Tibial nerve (tissue), 4 donors: ENCODE results near the gene IL6ST. TPM values are rescaled to one million over a fixed set of nuclear protein-coding genes. Genes with fewer than 3 reads are reported as not detected.

Experiments used
- DNase-seq, 2 donors: peaks; one replicate each; pipeline ENCODE4 v3.0.0-alpha.2; 2019; ENCODE audit warnings: low spot score in 2 of 2
- H3K27ac ChIP-seq, 4 donors: fragments of 200-600 bp; sonication (generic) in 3 of 4; one replicate each; pipeline ENCODE4 v1.5.1; 2017 to 2019; ENCODE audit warnings: mild to moderate bottlenecking in 1 of 4
- H3K27me3 ChIP-seq, 2 donors: fragments of 200-600 bp; sonication (generic) in 1 of 2; one replicate each; pipeline versions ENCODE4 v1.5.1 to v1.6.0; 2017 to 2019
- H3K36me3 ChIP-seq, 3 donors: fragments of 200-600 bp; sonication (generic); one replicate each; pipeline ENCODE4 v1.5.1; 2018 to 2019
- H3K4me1 ChIP-seq, 4 donors: fragments of 200-600 bp; sonication (generic) in 3 of 4; one replicate each; pipeline ENCODE4 v1.5.1; 2017 to 2019
- H3K4me3 ChIP-seq, 4 donors: fragments of 200-600 bp; sonication (generic) in 3 of 4; one replicate each; pipeline ENCODE4 v1.5.1; 2017 to 2019; ENCODE audit warnings: mild to moderate bottlenecking in 1 of 4, moderate library complexity in 1 of 4
- H3K9me3 ChIP-seq, 4 donors: fragments of 200-600 bp; sonication (generic) in 3 of 4; one replicate each; pipeline ENCODE4 v1.5.1; 2017 to 2019
- EP300 ChIP-seq, 2 donors: sonication (generic); formaldehyde crosslinking; IDR thresholded peaks; one replicate each; pipeline ENCODE4 v1.6.1; 2017; ENCODE audit warnings: antibody characterized with exemption in 2 of 2, mild to moderate bottlenecking in 1 of 2
- POLR2A ChIP-seq, 2 donors: fragments of 450-650 bp; IDR thresholded peaks; one replicate each; pipeline ENCODE4 v1.6.1; 2017; ENCODE audit warnings: antibody characterized with exemption in 2 of 2, mild to moderate bottlenecking in 2 of 2, moderate library complexity in 2 of 2
- WGBS, 2 donors: methylation state at CpG; one replicate each; pipeline ENCODE4 v1.1.5; 2018; 5-methylcytosine and 5-hydroxymethylcytosine counted together
- total RNA-seq, 4 donors: library from RNA; depleted of rRNA; stranded (reverse); fragments of >200 nt; gene quantifications; one replicate each; pipeline ENCODE4 v1.1.0, GENCODE V29; 2016
- TF ChIP-seq, protein P1 (sequence below), 5 experiments: fragments of 200-600 bp in 3 of 5; fragments of 450-650 bp in 2 of 5; sonication (generic) in 3 of 5; IDR thresholded peaks; one replicate each; pipeline ENCODE4 v1.5.1; 2016 to 2019; ENCODE audit warnings: antibody characterized with exemption in 5 of 5, mild to moderate bottlenecking in 3 of 5, moderate library complexity in 2 of 5

Gene IL6ST
- total RNA-seq, 4 donors from 2014 or later = 368 to 466 (median 413) TPM

DNA sequence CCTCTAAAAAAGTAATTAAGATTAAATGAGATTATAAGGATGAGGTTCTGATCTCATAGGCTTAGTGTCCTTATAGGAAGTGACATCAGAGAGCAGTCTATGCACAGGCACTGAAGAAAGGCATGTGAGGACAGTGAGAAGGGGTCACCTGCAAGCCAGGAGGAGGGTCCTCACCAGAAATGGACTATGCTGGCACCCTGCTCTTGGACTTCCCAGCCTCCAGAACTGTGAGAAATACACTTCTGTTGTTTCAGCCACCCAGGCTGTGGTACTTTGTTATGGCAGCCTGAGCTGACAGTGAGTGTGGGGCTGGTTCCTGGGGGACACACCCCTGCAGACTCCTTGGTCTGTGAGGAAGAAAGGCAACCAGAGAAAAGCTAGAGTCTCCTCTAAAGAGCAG lies 34.7 kb upstream of the IL6ST start:
- no peaks in the 10 kb centered on the region for H3K4me1 ChIP-seq
- H3K9me3 ChIP-seq = no peaks in the 10 kb centered on the region
- no peak for DNase-seq
- no peaks in the 10 kb centered on the region for H3K27me3 ChIP-seq
- TF ChIP-seq, protein P1, sequence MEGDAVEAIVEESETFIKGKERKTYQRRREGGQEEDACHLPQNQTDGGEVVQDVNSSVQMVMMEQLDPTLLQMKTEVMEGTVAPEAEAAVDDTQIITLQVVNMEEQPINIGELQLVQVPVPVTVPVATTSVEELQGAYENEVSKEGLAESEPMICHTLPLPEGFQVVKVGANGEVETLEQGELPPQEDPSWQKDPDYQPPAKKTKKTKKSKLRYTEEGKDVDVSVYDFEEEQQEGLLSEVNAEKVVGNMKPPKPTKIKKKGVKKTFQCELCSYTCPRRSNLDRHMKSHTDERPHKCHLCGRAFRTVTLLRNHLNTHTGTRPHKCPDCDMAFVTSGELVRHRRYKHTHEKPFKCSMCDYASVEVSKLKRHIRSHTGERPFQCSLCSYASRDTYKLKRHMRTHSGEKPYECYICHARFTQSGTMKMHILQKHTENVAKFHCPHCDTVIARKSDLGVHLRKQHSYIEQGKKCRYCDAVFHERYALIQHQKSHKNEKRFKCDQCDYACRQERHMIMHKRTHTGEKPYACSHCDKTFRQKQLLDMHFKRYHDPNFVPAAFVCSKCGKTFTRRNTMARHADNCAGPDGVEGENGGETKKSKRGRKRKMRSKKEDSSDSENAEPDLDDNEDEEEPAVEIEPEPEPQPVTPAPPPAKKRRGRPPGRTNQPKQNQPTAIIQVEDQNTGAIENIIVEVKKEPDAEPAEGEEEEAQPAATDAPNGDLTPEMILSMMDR (IDR thresholded peaks at IDR 0.05) = no peak
- TF ChIP-seq POLR2A (IDR thresholded peaks at IDR 0.05) (no peak), EP300 (IDR thresholded peaks at IDR 0.05) (no peak)
- H3K27ac ChIP-seq = no peak overlapping the region
- no peaks in the 10 kb centered on the region for H3K36me3 ChIP-seq
- H3K4me3 ChIP-seq = no peak overlapping the region

DNA sequence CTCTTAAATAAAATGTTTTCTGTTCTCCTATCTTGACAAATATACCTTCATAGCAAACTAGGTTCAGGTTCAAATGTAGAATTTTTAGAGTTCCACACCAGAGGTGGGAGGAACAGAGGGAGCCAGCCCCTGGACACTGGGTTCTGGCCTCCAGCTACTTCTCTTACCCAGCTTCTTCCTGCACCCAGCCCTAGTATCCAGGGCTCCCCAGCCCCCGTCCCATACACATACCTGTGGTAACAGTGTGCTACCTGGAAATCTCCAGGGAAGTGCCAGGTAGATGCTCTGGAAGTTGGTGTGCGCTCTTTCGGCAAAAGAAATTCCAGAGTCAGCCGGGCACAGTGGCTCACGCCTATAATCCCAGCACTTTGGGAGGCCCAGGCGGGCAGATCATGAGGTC lies 33.9 kb upstream of the IL6ST start:
- H3K4me1 ChIP-seq = no peaks in the 10 kb centered on the region
- no peaks in the 10 kb centered on the region for H3K9me3 ChIP-seq
- WGBS, 2 donors = 94 to 95% methylated on average over 6 of the region's 6 CpGs
- H3K27ac ChIP-seq = no peak overlapping the region
- H3K4me3 ChIP-seq = no peak overlapping the region
- DNase-seq = no peak
- no peaks in the 10 kb centered on the region for H3K36me3 ChIP-seq
- H3K27me3 ChIP-seq = no peaks in the 10 kb centered on the region
- TF ChIP-seq, protein P1 (IDR thresholded peaks at IDR 0.05) = no peak
- TF ChIP-seq POLR2A (IDR thresholded peaks at IDR 0.05) = no peak
- no peak for TF ChIP-seq EP300 (IDR thresholded peaks at IDR 0.05)

DNA sequence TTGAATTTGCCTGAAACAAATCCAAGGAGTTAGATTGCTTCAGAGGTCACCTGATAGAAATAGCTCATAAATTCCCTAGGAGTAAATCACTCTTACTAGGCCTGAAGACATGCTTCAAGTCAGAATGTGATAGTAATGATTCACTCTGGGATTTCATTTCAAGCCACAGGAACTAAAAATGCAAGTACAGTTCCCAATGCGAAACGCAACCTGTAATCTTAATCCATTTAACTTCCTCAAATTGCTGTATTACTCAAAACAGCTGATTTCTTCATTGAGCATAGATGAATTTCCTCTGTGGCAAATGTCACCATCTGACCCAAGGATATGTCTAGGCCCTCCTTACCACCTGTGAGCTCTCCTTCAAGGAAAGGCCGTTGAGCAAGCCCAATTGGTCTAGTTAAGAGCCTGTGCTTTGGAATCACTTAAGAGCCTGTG lies 32.1 kb upstream of the IL6ST start:
- H3K36me3 ChIP-seq = no peaks in the 10 kb centered on the region
- H3K9me3 ChIP-seq = no peaks in the 10 kb centered on the region
- no peak overlapping the region for H3K27ac ChIP-seq
- 48 to 76% methylated on average over 3 of the region's 3 CpGs for WGBS, 2 donors
- H3K4me3 ChIP-seq = no peak overlapping the region
- no peaks in the 10 kb centered on the region for H3K27me3 ChIP-seq
- TF ChIP-seq EP300 (IDR thresholded peaks at IDR 0.05) = peak in 1 of 2 donors; percentile 46
- TF ChIP-seq, protein P1 (IDR thresholded peaks at IDR 0.05) = no peak
- DNase-seq = no peak
- no peaks in the 10 kb centered on the region for H3K4me1 ChIP-seq

DNA sequence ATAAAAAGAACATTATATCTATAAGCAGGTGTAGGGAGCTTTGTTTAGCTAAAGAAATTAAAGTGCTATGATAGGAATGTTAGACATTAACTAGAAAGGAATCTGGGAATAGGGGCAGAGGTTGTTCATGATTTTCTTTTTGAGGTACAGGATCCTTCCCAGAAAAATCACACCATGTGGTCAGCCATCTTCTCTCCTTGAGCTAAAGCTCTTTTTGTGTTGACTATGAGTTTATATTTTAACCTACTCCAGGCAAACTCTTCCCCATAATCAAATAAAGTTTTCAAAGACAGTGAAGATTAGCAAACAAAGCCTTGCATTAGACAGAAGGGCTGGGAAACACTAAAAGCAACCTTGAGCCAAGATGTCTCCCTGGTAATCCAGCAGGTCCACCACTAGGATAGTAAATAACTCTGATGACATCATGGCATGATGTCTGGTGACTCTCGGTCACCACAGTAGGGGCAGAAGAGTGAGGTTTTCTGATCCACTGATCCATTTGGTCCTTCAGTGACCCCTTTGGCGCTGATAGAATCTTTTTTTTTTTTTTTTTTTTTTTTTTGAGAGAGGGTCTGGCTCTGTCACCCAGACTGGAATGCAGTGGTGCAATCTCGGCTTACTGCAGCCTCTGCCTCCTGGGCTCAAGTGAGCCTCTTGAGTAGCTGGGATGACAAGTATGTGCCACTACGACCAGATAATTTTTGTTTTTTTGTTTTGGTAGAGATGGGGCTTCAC lies 30.6 kb upstream of the IL6ST start:
- Histone ChIP-seq H3K27ac (no peak overlapping the region), H3K4me3 (no peak overlapping the region), H3K27me3 (no peaks in the 10 kb centered on the region), H3K9me3 (no peaks in the 10 kb centered on the region), H3K36me3 (no peaks in the 10 kb centered on the region), H3K4me1 (no peaks in the 10 kb centered on the region)
- no peak for DNase-seq
- TF ChIP-seq, protein P1 (IDR thresholded peaks at IDR 0.05) = no peak
- TF ChIP-seq POLR2A (IDR thresholded peaks at IDR 0.05) = no peak
- no peak for TF ChIP-seq EP300 (IDR thresholded peaks at IDR 0.05)
- WGBS, 2 donors = 92 to 93% methylated on average over 4 of the region's 4 CpGs

DNA sequence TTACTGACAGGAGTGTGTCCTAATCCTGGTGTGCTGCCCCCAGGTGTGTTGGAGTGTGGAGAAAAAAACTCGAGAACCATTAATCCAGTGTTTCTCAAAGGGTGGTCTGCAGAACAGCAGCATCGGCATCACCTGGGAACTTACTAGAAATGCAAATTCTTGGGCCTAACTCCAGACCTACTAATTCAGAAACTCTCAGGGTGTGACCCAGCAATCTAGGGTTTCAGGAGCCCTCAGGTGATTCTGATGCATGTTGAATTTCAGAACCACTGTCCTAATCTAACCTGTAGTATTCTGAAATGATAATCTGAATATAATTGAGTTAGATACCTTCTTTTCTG lies 30.0 kb upstream of the IL6ST start:
- 87 to 91% methylated on average over 2 of the region's 2 CpGs for WGBS, 2 donors
- TF ChIP-seq EP300 (IDR thresholded peaks at IDR 0.05) (no peak), POLR2A (IDR thresholded peaks at IDR 0.05) (no peak)
- TF ChIP-seq, protein P1 (IDR thresholded peaks at IDR 0.05) = no peak

More for the DNA sequence above, 30.0 kb upstream of the IL6ST start:
- no peaks in the 10 kb centered on the region for H3K4me1 ChIP-seq
- no peak overlapping the region for H3K27ac ChIP-seq
- no peaks in the 10 kb centered on the region for H3K9me3 ChIP-seq
- H3K36me3 ChIP-seq = no peaks in the 10 kb centered on the region
- no peak for DNase-seq
- H3K27me3 ChIP-seq = no peaks in the 10 kb centered on the region
- no peak overlapping the region for H3K4me3 ChIP-seq
